CD4-positive, alpha-beta T cell treated with Interleukin-15 for 1 hour (primary cell): Measurements from ENCODE around the gene ASB7.
A peak's percentile ranks its signal among the peaks of the same experiment; 100 is the strongest.

ENCODE experiments used
- DNase-seq: peaks from one replicate; pipeline ENCODE4 v3.0.0-alpha.2; 2020

ASB7 gene

DNA sequence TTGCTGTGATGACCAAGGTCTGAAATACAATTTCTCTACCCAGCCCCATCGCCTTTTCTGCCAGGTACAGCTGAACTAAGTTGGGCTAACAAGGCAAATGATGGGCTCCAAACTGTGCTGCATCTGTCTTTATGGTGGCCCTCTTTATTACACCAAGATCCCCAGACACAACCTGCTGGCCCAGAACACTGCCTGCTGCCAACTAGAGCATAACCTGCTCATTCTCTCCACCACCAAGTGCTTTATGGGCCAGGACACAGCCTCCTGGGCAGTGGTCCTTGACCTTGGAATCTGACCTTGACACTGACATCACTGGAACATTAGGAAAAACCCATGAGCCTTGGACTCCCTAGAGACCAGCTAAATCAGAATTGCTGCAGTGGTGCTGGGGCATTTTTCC is 3.7 kb upstream of the ASB7 start:
- no peak for DNase-seq

DNA sequence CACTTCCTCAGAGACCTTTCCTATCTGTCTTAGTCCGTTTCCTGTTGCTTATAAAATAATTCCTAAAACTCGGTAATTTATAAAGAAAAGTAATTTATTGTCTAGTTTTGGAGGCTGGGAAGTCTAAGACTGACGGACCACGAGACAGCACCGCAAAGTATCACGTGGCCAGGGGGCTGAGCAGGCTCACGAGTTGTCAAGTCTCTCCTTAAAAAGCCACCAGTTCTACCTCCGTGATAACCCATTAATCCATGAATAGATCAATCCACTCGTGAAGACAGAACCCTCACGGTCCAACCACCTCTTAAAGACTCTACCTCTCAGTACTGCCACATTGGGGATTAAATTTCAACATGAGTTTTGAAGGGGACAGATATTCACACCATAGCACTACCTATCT is 1.2 kb upstream of the ASB7 start:
- DNase-seq: peak; percentile 48

GRCh38 chr15:100601617-100602063 is 749 bp upstream of the ASB7 start:
- no peak for DNase-seq

DNA sequence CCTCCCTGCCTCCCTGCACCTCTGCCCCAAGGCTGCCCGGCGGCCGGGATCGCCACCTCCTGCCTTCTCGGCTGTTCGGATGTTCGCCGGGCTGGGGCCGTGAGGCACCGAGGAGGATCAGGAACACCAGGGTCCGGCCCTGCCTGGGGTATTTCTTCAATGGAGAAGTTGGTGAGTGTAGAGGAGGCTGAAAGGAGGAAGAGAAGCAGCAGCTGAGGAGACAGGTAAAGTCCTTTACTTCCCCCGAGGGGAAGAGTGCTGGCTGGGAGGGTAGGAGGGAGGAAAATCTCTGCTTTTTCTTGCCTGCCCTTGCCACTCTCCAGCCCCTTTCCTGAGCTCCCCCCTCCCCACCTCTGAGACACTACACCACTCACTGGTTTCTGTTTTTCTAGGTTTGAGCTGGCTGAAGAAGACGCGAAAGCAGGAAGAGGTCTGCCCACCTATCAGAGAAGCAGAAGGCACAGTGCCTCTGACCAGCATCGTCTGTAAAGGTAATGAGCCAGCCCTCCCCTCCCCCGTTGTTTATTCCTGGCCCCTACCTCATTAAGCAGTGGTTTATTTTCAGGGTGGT is 519 bp downstream of the ASB7 start:
- DNase-seq: peak; percentile 39

- no peak for DNase-seq
Observed at GRCh38 chr15:100612539-100612938, 10.2 kb downstream of the ASB7 start.

DNA sequence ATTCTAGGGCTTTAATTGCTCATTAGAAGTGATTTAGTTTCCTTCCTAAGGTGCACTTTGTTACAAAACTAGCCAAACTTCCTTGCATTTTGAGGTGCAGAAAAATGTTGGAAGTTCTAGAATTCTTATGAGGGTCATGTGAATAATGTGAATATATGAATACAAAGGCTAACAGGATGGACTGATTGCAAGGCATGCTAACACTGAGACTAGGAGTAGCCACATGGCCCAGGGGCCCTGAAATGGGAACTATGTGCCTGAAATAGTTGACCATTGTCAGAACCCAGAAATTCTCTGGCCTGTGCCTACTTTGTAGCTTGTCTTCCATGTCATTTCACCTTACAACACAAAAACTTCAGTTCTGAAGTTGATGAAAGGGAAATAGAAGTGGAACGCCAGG is 10.8 kb downstream of the ASB7 start:
- no peak for DNase-seq

DNA sequence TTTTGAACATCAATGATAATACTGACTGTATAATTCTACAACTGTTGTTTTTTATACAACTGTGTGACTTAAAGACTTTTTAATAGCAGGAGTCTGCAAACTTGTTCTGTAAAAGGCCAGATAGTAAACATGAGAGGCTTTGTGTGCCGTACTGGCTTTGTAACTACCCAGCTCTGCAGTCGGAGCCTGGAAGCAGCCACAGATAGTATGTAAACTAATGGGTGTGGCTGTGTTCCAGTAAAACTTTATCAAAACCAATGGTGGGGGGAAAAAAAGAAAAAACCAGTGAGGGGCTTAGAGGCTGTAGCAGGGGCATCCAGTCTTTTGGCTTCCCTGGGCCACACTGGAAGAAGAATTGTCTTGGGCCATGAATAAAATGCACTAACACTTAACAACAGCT is 11.9 kb downstream of the ASB7 start:
- no peak for DNase-seq

DNA sequence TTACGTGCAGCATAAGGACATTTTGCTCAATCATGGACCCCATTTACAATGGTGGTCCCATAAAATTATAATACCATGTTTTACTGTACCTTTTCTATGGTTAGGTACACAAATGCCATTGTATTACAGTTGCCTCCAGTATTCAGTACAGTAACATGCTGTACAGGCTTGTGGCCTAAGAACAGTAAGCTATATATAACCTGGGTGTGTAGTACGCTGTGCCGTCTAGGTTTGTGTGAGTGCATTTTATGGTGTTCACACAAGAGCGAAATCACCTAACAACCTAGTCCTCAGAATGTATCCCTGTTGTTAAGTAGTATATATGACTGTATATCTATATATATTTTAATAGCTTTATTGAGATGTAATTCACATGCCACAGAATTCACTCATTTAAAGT is 12.5 kb downstream of the ASB7 start:
- no peak for DNase-seq

- DNase-seq: no peak
Observed at GRCh38 chr15:100615801-100616200, 13.4 kb downstream of the ASB7 start.

- DNase-seq: no peak
Observed at GRCh38 chr15:100616700-100617099, 14.3 kb downstream of the ASB7 start.

DNA sequence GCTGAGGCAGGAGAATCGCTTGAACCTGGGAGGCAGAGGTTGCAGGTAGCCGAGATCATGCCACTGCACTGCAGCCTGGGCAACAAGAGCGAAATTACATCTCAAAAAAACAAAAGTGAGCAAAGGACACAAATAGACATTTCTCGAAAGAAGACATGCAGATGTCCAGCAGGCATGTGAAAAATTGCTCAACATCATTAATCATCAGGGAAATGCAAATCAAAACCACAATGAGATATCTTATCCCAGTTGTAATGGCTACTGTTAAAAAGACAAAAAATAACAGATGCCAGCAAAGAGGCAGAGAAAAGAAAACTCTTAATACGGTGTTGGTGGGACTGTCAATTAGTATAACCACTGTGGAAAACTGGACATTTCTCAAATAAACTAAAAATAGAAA is 20.9 kb downstream of the ASB7 start:
- no peak for DNase-seq

DNA sequence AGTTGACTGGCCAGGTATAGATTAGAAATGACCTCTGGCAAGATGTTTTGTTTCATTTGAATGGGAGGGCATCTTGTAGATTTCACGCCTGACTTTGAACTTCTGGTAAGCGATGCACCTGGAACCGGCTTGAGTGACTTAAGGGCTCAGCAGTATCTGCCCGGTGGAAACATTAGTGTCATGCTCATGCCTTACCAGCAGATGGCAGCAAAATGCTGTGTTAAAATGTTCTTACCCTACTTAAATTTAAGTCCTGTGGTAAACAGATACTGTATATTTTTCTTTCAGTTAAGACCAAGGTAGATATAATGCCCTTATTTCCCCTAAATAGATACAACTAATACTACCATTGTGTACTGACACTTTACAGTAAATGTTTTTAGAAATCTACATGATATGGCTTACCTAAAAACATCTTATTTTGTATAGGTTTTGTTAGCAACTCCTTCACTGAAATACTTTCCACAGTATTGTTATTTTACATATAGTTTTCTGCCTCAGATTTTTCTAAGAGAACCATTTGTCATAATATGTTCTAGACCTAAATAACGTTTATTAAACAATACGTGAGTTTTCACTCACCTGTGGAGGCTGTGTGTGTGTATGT is 25.5 kb downstream of the ASB7 start:
- DNase-seq: peak; percentile 53

DNA sequence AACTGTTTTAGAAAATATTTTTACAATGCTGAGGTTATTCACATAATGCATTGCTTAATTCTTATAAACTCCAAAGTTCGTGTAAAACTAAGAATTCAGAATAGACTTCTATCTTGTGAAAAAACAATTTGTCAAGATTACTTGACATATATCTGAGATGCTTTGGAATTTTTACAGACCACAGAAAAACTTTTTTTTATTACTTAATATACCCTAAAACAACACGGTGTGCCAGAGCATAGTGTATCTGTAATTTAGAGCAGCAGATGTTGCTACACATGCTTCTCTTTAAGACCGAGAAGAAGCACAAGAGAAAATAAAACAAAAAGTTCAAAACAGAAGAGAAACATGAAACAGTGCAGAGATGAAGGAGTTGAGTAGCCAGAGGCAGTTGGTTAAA is 26.4 kb downstream of the ASB7 start:
- DNase-seq: no peak

DNA sequence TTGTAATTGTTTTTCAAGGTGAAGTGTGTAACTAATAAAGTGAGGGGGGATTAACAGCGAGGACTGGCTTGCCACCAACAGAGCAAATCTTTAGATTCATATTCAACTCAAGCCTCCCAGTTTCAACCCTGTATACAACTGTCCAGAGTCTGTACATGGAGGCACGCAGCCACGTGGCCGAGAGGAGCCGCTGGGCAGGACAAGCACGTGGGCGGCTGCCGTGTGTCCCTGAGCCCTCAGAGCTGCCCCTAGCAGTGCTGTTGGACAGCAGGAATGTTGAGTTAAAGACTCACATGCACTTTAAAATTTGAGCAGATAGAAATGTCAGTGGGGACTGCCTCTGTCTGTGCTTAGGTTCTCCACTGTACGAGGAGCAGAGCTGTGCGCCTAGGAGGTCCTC is 29.4 kb downstream of the ASB7 start:
- no peak for DNase-seq

DNA sequence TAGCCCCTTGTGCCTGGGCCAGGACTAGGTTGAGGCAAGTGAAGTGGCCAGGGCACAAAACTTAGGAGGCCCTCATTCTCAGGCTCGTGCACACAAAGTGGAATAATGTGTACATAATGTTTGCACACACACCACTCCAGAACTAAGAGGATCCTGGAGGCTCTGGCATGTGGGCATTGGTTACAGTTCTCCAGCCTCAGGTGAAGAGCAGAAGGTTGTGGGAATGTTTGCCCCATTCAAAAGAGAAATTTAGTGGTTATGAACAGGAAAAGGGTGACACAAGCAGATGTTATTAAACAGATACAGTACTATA is 31.3 kb downstream of the ASB7 start:
- no peak for DNase-seq

GRCh38 chr15:100635406-100636071 is 33.1 kb downstream of the ASB7 start:
- DNase-seq: no peak

DNA sequence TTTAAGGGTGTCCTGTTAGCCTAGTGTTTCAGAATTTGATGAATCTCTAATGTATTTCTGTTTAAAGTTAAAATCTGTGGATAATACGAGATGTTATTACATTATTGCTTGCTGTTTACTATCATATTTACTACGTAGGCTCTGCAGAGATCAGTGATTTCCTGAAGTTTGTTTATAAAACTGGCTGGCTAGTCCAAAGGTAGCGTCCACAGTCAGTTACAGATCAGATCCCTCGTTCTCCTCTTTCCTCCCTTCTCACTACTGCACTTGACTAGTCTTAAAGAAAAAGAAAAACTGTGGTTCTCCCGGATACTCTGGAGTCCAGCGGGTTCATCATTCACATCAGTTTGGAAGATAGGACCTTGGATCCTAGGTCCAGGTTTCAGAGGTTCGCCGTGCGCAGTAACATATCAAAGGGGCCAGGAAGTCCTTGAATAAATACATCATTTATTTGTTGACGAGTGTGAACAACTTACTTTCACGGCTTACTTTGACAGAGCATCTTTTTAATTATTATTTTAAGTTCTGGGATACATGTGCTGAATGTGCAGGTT is 35.9 kb downstream of the ASB7 start:
- DNase-seq: no peak

GRCh38 chr15:100642213-100642949 is 40.0 kb downstream of the ASB7 start:
- no peak for DNase-seq

DNA sequence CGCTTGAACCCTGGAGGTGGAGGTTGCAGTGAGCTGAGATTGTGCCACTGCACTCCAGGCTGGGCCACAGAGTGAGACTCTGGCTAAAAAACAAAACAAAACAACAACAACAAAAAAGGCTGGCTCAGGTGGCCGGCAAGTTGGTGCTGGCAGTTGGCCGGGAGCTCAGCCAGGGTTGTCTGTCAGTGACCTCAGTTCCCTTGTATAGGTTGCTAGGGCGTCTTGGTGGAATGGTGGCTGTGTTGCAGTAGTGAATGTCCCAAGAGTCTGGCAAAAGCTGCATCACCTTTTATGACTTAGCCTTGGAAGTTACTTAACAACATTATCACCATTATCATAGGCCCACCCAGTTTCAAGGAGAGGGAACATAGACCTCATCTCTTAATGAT is 40.6 kb downstream of the ASB7 start:
- no peak for DNase-seq

- DNase-seq: no peak
Observed at GRCh38 chr15:100645671-100646070, 43.3 kb downstream of the ASB7 start.

DNA sequence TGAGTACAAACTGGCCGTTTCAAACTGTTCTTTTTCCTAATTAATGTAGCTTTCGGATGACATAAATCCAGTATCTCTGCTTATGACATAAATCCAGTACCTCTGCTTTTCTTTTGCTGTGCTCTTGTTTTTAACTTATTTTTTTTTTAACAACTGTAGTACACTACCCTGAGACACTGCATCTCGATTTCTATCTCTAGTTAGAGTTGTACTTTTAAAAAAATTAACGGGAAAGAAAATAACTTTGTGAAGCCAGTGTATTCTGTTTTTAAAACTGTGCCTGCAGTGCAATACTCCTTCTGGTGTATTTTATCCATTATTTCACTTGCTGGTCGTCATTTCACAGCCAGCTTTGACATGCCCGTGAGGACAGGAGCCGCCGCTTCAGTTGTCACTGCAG is 46.6 kb downstream of the ASB7 start:
- DNase-seq: no peak

GRCh38 chr15:100650685-100651084 is 48.3 kb downstream of the ASB7 start:
- DNase-seq: no peak

DNA sequence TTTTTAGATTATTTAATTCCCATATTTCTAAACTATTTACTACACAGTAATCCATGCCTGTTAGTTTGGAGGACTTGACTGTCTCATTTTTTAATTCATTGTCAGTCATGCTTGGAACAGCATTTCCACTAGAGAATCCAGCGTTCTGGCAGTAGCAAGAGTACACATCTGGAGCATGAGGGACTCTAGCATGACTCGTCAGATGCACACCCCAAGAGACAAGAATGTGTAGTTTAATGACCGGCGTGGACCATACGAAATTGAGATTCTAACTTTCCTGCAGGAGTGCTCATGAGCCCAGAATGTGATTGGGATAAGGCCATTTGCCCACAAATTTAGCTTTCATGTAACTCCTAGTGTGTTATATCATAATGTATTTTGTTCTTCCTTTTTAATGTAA is 48.9 kb downstream of the ASB7 start:
- no peak for DNase-seq

DNA sequence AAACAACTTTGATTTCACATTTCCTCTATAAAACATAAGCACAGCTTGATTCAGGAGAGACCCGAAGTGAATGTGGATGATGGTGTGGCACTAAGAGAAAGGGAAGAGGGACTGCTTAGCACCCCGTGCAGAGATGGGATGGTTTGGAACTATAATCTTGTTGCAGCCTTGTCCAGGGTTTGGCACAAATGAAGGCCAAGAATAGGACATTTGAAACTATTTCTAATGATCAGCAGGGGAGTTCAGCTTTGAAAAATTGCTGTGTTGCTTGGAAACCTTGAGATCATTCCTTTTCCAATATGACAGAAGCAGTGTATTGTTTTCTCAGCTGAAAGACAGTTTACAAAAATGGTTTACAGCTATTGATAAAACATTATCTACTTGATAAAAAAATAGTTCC is 49.7 kb downstream of the ASB7 start:
- no peak for DNase-seq
